Activated T-helper 2 cell treated with anti-CD3 and anti-CD28 coated beads, Interferon-gamma antibody, Interleukin-2, Interleukin-4, amounts not matched to agents 10 μg/mL and 5 μg/mL and 100 μg/mL, durations not matched to agents 14 hours and 24 hours and 36 hours (primary cell): ENCODE data around the gene ARSG. TPM values are rescaled to one million over a fixed set of nuclear protein-coding genes. Genes with fewer than 3 reads are reported as not detected.
A peak's percentile ranks its signal among the peaks of the same experiment; 100 is the strongest.

ENCODE experiments used
- DNase-seq: peaks from one replicate; pipeline ENCODE4 v3.0.0; 2021; ENCODE audit warnings: low spot score
- H3K27ac Mint-ChIP-seq: one replicate; pipeline ENCODE4 v1.8.0; 2021; ENCODE audit warnings: mixed read lengths
- H3K27me3 Mint-ChIP-seq: one replicate; pipeline ENCODE4 v1.8.0; 2021; ENCODE audit warnings: low read depth, mixed read lengths
- H3K36me3 Mint-ChIP-seq: one replicate; pipeline ENCODE4 v1.8.0; 2021; ENCODE audit warnings: low read depth, mixed read lengths
- H3K4me1 Mint-ChIP-seq: one replicate; pipeline ENCODE4 v1.8.0; 2021; ENCODE audit warnings: low read depth, mixed read lengths
- H3K4me3 Mint-ChIP-seq: one replicate; pipeline ENCODE4 v1.8.0; 2021; ENCODE audit warnings: low read depth, mild to moderate bottlenecking, moderate library complexity, mixed read lengths
- H3K9me3 Mint-ChIP-seq: one replicate; pipeline ENCODE4 v1.8.0; 2021; ENCODE audit warnings: mixed read lengths
- intact Hi-C: fragments of 100-400 bp; cut with micrococcal nuclease; formaldehyde crosslinking; loops from one replicate; pipeline ENCODE4 v1.15.1; 2023
- total RNA-seq: library from RNA; stranded (reverse); gene quantifications from 2 replicates; pipeline ENCODE4 v1.2.3, GENCODE V29; 2022

ARSG gene
- total RNA-seq, 1 donor from 2014 or later: 7.3 TPM

- intact Hi-C loops: no loop called here
- Mint-ChIP-seq H3K4me3 (no peak overlapping the region), H3K36me3 (peaks cover 10% of the 10 kb centered on the region), H3K4me1 (peaks cover 6% of the 10 kb centered on the region), H3K27ac (no peak overlapping the region), H3K9me3 (no peaks in the 10 kb centered on the region), H3K27me3 (no peaks in the 10 kb centered on the region)
- DNase-seq: no peak
These were observed 97.7 kb downstream of the ARSG start for GRCh38 chr17:68389041-68389440.

GRCh38 chr17:68390888-68391545 lies 99.7 kb downstream of the ARSG start:
- intact Hi-C loops: no loop called here
- Mint-ChIP-seq H3K27me3 (no peaks in the 10 kb centered on the region), H3K4me1 (no peaks in the 10 kb centered on the region), H3K4me3 (no peak overlapping the region), H3K9me3 (peaks cover 8% of the 10 kb centered on the region), H3K36me3 (peaks cover 25% of the 10 kb centered on the region), H3K27ac (no peak overlapping the region)
- no peak for DNase-seq

GRCh38 chr17:68391561-68392268 lies 100.4 kb downstream of the ARSG start:
- no peak overlapping the region for H3K27ac Mint-ChIP-seq
- H3K4me3 Mint-ChIP-seq: no peak overlapping the region
- peaks cover 32% of the 10 kb centered on the region for H3K36me3 Mint-ChIP-seq
- DNase-seq: no peak
- peaks cover 2% of the 10 kb centered on the region for H3K4me1 Mint-ChIP-seq
- H3K9me3 Mint-ChIP-seq: peaks cover 8% of the 10 kb centered on the region
- intact Hi-C loops: no loop called here
- no peaks in the 10 kb centered on the region for H3K27me3 Mint-ChIP-seq

- intact Hi-C loops: loop anchor here (5.0 kb wide), 1 partner anchor 68 kb away; no protein-coding TSS in a partner anchor
- no peaks in the 10 kb centered on the region for H3K27me3 Mint-ChIP-seq
- DNase-seq: no peak
- H3K4me3 Mint-ChIP-seq: no peak overlapping the region
- H3K36me3 Mint-ChIP-seq: peaks cover 34% of the 10 kb centered on the region
- H3K27ac Mint-ChIP-seq: no peak overlapping the region
- peaks cover 8% of the 10 kb centered on the region for H3K9me3 Mint-ChIP-seq
- peaks cover 23% of the 10 kb centered on the region for H3K4me1 Mint-ChIP-seq
These were observed 103.5 kb downstream of the ARSG start for GRCh38 chr17:68394608-68395331.

GRCh38 chr17:68396226-68397107 lies 105.2 kb downstream of the ARSG start:
- Mint-ChIP-seq H3K27me3 (no peaks in the 10 kb centered on the region), H3K27ac (no peak overlapping the region), H3K36me3 (peaks cover 34% of the 10 kb centered on the region), H3K4me1 (peaks cover 31% of the 10 kb centered on the region), H3K4me3 (no peak overlapping the region), H3K9me3 (peaks cover 8% of the 10 kb centered on the region)
- no peak for DNase-seq
- intact Hi-C loops: loop anchor here (5.0 kb wide), 1 partner anchor 66 kb away; no protein-coding TSS in a partner anchor

GRCh38 chr17:68397108-68397536 lies 105.8 kb downstream of the ARSG start:
- H3K36me3 Mint-ChIP-seq: peaks cover 36% of the 10 kb centered on the region
- no peaks in the 10 kb centered on the region for H3K27me3 Mint-ChIP-seq
- H3K9me3 Mint-ChIP-seq: peaks cover 8% of the 10 kb centered on the region
- intact Hi-C loops: loop anchor here (5.0 kb wide), 1 partner anchor 65 kb away; no protein-coding TSS in a partner anchor
- peaks cover 31% of the 10 kb centered on the region for H3K4me1 Mint-ChIP-seq
- H3K4me3 Mint-ChIP-seq: no peak overlapping the region
- H3K27ac Mint-ChIP-seq: no peak overlapping the region
- DNase-seq: no peak

GRCh38 chr17:68398691-68399637 lies 107.7 kb downstream of the ARSG start:
- Mint-ChIP-seq H3K27me3 (no peaks in the 10 kb centered on the region), H3K4me1 (peaks cover 31% of the 10 kb centered on the region), H3K27ac (peak overlapping the region; percentile 84), H3K9me3 (peaks cover 11% of the 10 kb centered on the region), H3K36me3 (peaks cover 44% of the 10 kb centered on the region), H3K4me3 (peak overlapping the region; percentile 39)
- intact Hi-C loops: loop anchor here (1.0 to 5.0 kb wide), 2 partner anchors 63 to 136 kb away; no protein-coding TSS in a partner anchor
- peak; percentile 19 for DNase-seq

- Mint-ChIP-seq H3K9me3 (peaks cover 15% of the 10 kb centered on the region), H3K4me1 (peaks cover 31% of the 10 kb centered on the region), H3K27ac (peak overlapping the region; percentile 79), H3K27me3 (no peaks in the 10 kb centered on the region), H3K36me3 (peaks cover 48% of the 10 kb centered on the region), H3K4me3 (no peak overlapping the region)
- intact Hi-C loops: loop anchor here (1.0 to 5.0 kb wide), 6 partner anchors 36 to 137 kb away; partner anchors contain the start of genes ARSG and SLC16A6
- DNase-seq: no peak
These were observed 108.5 kb downstream of the ARSG start for GRCh38 chr17:68399638-68400403.

GRCh38 chr17:68400404-68400735 lies 109.1 kb downstream of the ARSG start:
- Mint-ChIP-seq H3K27me3 (no peaks in the 10 kb centered on the region), H3K4me3 (no peak overlapping the region), H3K4me1 (peaks cover 31% of the 10 kb centered on the region), H3K27ac (peak overlapping the region; percentile 79), H3K36me3 (peaks cover 48% of the 10 kb centered on the region), H3K9me3 (peaks cover 17% of the 10 kb centered on the region)
- intact Hi-C loops: loop anchor here (1.0 to 2.0 kb wide), 4 partner anchors 36 to 110 kb away; partner anchors contain the start of genes ARSG and SLC16A6
- no peak for DNase-seq

GRCh38 chr17:68401288-68401687 lies 110.0 kb downstream of the ARSG start:
- peaks cover 26% of the 10 kb centered on the region for H3K9me3 Mint-ChIP-seq
- peaks cover 31% of the 10 kb centered on the region for H3K4me1 Mint-ChIP-seq
- no peak overlapping the region for H3K4me3 Mint-ChIP-seq
- no peak for DNase-seq
- H3K36me3 Mint-ChIP-seq: peaks cover 47% of the 10 kb centered on the region
- H3K27me3 Mint-ChIP-seq: no peaks in the 10 kb centered on the region
- H3K27ac Mint-ChIP-seq: no peak overlapping the region
- intact Hi-C loops: loop anchor here (2.0 kb wide), 3 partner anchors 44 to 110 kb away; partner anchors contain the start of genes ARSG and SLC16A6

- Mint-ChIP-seq H3K4me3 (no peak overlapping the region), H3K4me1 (peaks cover 27% of the 10 kb centered on the region), H3K27ac (no peak overlapping the region), H3K27me3 (no peaks in the 10 kb centered on the region), H3K9me3 (peaks cover 43% of the 10 kb centered on the region), H3K36me3 (peaks cover 48% of the 10 kb centered on the region)
- no peak for DNase-seq
- intact Hi-C loops: no loop called here
These were observed 111.8 kb downstream of the ARSG start for GRCh38 chr17:68403122-68403521.
